NCI-H1105 treated with DMSO at 0.1 percent for 48 hours (cell line): ENCODE data around the gene LIMCH1.

Experiments used
- DNase-seq: peaks from one replicate; lab custom pipeline; 2025; lab: John Stamatoyannopoulos, UW

LIMCH1 gene

DNA sequence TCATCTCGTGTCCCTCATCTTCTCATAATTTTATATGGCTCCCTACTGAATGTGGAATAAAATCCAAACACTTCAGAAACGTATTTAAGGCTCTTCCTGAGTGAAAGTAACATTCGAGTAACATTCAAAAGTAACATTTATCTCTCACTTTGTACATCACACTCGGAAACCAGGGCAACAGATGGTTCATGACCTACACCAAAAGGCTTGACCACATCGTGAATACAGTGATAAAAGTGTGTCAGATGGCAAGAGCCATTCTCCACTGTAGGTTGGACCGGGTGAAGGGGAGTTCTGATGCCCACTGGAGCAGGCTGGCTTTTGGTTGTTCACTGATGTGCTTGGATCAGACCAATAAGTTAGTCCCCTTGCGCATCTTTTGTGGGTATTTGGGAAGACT is 5.6 kb upstream of the LIMCH1 start:
- no peak for DNase-seq

DNA sequence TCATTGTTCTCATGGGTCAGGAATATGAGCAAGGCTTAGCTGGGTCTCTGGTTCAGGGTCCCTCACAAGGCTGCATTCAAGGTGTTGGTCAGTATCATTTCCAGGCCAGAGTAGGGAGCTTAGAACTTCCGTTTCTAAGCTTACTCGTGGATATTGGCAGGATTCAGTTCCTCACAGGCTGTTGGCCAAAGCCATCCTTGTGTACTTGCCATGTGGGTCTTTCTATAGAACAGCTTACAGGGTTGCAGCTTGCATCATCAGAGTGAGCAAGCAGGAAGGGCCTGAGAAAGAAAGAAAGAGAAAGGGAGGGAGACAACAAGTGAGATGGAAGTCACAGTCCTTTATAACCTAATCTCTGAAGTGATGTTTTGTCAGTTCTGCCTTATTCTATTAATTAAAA is 5.1 kb upstream of the LIMCH1 start:
- DNase-seq = no peak

DNA sequence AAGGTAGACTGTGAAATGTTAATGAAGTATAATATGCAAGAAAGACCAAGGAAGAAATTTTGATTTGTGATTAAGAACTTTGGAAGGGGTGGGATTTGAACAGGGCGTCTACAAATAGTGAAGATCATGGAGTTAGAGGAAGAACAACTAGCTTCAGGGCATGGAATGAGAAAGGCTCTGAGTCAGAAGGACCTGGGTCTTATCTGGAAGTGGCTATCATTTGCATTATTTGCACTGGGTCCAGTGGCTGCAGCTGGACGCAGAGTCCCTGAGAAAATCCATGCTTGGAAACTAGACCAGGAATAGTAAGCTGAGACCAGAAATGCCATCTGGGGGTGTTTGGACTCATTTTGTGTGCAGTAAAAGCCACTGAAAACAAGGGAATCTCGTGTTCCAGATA is 4.3 kb upstream of the LIMCH1 start:
- DNase-seq = no peak

DNA sequence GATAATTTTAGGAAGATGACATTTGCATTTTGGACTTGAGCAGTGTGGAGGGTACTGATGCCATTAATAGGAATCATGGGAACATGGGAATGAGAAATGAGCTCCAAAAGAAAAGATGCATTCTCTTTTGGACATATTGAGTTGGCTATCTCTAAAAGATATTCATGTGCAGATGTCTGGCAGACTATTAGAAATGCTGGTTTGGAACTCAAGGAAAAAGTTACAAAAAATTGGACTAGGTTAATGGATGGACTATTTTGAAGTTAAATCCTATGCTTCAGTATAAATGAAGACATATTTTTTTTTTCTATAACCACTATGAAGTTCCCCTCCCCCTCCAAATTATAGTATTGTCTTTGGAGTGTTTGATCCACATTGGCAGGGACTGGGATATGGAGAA is 3.6 kb upstream of the LIMCH1 start:
- no peak for DNase-seq

DNA sequence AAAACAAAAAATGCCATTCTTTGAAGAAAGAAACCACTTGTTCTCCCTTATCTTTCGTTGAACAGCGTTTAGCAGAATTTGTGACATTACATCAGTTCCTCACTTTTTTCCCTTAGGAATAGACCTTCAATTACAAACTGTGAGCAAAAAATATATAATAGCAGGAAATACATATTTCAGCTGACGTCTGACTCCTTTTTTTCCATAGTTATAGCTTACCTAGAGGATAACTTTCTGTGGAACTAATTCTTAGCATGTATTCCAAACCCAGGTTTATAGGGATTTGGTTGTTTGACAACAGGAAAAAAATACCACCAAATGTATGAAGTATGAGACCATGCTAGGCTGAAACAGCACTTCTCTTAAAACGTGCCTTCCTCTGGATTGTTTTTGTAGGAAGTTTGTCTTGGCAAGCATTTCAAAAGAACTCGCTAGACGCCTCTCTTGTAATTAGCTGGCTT is 2.0 kb upstream of the LIMCH1 start:
- DNase-seq = no peak

DNA sequence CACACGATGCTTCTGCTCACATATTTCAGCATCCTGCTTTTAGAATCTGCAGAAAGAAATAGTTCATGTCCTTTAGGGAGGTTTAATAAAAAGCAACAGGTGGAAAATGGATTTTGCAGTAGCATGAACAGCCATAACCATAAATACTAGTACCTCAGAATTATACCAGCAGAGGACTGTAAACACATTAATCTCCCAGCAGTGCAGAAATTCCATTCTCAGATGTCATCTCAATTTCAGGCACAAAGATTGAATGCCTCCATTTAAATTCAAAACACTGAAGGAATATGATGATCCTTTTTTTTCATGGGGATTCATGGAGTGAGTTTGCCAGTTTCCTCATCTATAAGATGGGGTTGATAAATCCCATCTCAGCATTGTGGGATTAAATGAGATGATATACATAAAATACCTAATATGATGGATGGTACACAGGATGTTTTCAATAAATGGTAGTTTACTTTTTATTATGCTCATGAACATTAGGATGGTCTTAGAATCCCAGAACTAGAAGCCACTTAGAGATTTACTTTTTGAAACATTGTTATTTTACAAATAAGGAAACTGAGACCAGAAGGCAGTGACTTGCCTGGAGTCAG is 566 bp upstream of the LIMCH1 start:
- no peak for DNase-seq

DNA sequence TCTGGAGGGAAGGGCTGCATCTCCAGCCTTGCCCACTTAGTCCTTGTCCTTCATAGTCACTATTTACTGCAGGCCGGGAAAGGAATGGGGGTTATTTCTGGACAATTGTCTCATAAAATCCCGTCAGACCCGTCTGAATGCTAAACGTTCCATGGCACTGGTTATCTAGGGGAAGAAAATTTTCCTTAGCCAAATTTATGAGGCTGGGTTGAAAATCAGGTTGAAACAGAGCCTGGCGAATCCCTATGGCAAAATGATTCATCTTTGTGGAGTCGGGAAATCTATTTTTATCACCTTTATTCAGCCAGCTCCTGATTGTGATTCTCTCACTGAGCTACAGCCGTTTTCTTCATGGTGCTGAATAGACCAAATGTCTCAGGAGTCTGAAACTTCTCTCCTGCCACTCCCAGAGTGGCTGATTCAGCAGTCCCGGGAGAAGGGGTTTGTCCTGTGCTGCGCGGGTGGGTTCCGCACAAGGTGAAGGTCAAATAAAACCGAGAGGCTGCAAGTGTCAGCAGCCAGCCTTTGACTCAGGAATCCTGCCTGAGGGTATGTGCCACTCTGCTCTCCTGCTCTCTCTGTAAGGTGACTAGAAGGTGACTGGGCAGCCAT is 1.0 kb downstream of the LIMCH1 start:
- DNase-seq = no peak

DNA sequence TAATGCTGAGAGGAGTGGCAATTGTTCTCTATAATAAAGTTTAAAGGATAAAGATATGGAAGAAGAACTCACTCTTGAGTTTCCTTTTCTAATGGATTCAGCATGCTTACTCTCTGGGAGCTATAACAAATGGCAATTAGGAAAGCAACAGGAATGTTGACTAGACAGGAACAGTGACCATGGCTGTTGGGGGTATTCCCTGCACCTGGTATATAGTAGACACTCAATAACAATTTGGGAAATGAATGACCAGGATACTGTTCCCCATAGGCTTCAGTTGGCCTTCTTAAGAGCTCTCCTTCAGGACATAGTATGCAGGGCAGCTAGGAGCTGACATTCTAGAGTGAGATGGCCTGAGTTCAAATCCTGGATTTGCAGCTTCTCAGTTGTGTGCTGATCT is 1.8 kb downstream of the LIMCH1 start:
- DNase-seq = no peak

DNA sequence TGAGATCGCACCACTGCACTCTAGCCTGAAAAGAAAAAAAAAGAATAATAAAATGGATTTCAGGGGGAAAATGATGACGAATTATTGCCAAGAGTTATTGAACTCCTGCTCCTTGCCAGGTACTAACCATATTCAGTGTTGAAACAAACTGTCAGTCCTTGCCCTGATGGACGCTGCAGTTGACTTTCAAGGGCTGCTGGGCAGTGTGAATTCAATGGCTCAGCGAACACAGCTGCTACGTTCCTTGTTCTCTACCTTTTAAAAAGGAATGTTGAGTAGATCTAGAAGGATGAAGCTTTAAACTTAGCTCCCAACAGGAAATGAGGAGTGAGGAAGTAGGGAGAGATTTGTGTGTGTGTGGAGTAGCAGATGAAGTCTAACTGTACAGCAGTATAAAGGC is 2.7 kb downstream of the LIMCH1 start:
- DNase-seq = no peak

DNA sequence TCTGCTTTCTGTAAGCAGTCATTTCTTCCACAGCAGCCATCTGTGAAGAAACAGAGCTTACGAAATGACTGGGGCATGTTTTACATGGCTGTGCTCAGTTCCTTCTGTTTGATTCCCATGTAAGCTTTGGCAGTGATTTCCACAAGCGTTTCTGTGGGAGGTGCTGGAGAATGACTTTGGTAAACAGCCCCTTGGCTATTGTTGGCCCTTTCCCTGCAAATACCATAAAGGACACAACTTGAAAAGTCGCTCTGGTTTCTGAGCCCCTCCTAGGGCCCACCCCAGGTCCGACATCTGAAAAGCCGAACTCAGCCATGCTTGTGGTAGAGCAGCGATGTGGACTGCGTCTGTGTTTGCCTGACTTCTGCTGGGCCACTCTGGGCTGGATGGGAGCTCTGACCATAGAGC is 3.7 kb downstream of the LIMCH1 start:
- no peak for DNase-seq

DNA sequence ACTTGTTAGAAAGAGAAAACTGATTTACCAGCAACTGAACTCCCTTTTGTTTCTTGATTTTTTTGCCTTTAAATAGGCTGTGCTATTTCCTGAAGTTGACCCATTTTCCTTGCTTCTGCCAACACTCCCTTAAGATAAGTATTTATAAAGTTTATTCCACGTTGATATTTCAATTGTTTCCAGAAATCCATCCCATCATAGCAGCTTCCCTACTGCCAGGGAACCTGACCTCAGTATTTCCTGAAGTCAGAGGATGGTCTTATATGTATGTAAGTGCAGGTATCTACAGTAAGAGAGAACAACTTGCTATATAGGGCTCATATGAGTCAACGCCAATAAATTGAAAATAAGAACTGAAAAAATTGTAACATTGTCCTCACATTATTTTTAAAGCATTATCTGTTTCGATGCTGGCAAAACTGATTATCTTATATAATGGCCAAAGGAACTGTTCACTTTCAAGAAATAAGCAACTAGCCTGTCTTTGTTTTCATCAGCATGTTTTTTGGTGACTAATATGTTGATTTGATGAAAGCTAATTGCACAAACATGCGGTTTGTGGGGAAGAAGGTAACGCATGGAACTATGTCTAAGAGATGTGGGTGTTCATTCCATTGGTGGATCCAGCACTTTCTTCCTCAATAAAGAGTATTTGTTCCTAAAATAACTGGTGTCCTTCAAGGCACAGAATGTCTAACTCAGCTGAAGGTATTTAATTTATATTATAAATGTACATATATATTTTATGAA is 4.7 kb downstream of the LIMCH1 start:
- DNase-seq = no peak

DNA sequence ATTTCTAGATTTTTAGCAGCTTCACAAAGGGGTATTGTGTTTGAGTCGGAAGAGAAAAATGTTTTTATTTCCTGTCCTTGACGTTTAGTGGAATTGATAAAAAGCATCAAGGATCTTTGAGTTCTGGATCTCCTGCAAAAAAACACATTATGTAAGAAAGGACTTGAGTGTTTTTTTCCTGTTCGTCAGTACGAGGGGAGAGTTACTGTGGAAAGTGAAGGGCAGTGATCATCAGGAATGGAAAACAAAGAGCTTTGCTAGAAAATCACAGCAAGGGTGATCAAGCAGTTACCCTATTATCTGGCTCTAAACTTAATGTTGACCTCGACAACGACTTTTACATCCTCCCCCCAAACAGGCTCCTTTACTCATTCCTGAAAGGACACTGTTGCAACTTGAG is 7.3 kb downstream of the LIMCH1 start:
- no peak for DNase-seq

DNA sequence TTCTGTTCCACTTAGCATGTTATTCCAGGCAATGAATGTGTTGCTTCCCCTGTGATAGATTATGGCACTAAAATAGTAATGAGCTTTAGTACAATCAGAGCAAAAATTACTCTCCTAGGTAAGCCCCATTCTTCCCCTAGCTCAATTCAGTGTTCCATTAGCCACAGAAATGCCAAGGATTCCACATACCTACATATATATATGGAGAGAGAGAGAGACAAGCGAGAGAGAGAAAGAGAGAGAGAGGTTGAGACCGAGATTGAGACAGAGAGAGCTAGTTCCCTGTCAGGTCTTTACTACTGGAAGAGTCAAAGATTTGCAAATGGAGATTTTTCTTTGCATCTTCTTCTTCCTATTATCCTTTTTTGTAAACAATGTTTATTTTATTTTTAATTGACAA is 8.7 kb downstream of the LIMCH1 start:
- DNase-seq = no peak

DNA sequence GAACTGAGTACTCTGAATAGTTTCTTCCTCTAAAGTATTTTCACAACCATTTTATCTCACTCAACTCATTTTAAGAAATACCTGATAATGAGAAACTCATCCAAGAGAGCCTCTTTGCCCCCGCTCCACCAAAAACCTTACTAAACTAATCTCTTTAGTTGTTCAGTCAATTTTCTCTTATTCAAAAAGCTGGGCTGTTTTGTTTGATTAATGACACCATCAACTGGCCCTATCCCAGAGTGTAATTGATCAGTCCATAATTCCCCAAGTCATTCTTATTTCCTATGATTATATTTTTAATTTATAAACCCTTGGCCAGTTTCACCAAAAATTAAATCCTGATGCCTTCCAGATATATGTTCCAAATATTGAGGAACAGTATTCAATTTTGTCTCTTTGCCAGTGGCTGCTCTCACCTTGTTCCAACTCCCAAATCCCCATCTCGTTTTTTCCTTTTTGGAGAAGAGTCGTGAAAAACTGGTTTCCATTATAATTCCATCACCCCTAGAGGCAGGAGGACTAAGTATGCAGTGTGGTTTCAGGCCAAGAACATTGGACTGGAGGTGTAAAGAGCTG is 10.4 kb downstream of the LIMCH1 start:
- DNase-seq = no peak

DNA sequence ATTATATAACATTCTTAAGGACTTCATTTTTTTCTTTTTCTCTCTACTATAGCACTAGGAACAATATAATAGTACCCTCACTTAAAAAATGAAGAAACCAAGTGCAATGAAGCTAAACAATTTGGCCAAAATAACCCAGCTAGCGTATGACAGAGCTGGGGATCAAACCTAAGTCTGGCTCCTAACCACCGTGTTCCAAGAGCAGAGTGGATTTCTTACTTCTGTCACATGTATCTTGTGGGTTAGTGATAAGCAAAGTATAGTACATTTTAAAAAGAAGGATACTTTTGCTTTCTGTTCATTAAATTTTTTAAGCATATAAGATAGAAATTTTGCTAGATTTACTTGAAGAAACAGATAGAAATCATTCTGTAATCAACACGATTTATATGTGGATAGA is 11.5 kb downstream of the LIMCH1 start:
- DNase-seq = no peak

DNA sequence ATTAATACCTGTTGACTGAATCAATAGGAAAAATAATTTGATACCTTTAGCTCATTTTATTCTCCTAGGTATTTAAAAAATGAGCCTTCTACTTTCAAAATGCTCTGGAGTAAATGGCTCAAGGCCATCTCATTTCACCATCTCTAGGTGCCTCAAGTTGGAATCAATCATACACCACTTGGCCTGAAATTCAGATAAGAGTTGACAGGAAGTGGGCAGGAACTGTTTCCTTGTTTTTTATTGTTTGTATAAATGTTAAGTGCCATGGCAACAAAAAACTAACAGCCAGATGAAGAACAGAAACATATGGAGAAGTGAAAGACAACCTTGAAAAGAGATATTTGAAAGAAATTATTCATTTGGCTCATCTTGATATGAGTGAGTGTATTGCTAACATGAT is 12.4 kb downstream of the LIMCH1 start:
- no peak for DNase-seq

DNA sequence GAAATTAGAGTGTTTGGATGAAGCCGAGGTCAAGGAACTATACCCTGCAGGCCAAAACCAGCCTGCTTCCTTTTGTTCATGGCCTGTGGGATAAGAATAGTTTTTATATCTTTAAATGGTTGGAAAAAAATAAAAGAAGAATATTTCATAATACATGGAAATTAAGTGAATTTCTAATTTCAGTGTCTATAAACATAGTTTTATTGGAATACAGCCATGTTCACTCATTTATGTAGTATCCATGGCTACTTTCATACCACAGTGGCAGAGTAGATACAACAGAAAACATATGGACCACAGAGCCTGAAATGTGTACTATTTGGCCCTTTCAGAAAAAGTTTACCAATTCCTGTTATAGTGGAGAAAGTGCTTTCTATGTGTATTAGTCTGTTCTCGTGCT is 13.6 kb downstream of the LIMCH1 start:
- no peak for DNase-seq

DNA sequence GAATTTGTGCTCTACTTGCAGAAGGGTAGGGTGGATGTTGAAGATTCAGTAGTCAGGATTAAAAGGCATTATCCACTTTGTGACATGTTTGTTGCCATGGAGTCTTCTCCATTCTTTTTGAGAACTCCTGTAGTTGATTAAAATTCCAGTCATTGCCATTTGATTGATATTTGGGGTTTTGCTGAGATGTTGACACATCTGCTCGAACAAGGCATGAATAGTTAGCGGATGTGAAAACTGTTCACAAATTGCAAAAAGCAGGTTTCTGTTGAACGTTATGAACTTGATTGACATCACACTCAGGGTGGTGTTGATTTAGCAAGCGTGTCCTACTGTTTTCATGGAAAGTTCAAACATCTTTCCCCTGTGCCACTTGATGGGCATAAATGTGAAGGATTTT is 16.9 kb downstream of the LIMCH1 start:
- no peak for DNase-seq

DNA sequence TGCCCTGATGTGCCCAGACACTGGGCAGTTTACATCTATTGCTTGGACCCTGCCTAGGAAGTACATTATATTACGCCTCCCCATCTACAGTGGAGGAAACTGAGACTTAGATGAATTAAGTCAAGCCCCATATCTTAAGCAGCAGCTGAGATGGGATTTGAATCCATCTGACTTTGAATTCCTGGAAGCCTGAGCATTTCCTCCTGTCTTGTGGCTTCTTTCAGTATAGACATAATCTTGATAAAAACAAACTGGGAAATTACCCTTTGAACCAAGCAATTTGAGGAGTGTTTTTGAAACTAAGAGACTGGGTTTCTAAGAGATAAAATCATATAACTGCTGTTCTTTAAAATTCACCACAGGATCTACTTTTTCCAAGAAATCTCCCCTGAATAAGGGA is 18.6 kb downstream of the LIMCH1 start:
- DNase-seq = no peak

DNA sequence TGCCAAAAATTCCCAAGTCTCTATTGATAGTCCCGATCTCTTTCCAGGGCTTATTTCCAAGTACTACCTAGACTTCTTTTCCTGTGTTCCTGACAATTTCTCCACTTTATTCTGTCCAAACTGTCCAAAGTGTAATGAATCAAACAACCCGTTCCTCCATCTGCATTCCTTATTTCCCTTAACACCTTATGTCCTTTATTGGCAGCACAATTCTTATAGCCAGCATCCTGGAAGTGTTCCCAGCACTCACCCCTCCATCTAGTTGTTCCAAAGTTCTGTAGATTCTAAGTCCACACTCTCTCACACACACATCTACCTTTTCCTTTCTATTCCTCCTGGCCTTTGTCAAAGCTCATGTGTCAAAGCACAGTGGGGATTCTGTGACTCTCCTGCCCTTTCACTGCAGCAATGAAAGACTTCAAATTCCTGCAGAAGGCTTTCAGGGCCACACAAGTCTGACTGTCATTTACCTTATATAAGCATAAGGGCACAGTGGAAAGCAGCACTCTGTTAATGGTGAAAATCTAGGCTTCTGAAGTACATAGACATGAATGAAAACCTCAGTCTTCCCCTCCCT is 22.1 kb downstream of the LIMCH1 start:
- no peak for DNase-seq

DNA sequence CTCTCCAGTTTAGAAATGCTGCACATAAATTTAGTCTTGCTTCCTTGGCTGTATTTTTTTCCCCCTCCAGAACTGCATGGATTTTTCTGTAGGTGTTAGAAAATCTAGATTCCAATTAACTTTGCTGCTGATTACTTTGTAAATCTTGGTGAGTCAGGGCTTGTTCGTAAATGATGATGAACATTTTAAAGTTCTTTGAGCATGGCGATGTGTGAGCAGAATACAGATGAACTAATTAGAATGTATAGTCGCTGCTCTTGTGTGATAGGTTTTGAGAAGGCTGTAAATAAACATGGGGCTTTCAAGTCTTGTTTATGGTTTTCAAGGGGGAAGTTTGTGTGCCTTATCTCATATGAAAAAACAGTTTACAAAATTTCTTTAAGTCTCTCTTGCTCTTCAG is 23.3 kb downstream of the LIMCH1 start:
- no peak for DNase-seq

DNA sequence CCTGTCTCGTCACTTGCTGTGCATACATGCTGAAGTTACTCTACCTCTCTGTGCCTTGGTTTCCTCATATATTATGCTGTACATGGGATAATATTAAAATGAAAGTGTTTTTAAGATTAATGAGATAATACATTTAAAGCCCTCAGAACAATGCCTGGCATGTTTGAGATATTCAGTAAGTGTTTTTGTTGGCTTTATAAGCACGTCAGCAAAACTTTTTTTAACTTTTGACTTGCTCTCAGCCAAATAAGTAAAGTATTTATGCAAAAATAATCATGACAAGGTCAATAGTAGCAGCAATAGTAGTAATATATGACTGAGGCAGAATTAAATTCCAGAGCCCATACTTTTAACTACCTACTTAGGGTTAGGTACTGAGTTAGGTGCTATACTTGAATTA is 29.2 kb downstream of the LIMCH1 start:
- no peak for DNase-seq

DNA sequence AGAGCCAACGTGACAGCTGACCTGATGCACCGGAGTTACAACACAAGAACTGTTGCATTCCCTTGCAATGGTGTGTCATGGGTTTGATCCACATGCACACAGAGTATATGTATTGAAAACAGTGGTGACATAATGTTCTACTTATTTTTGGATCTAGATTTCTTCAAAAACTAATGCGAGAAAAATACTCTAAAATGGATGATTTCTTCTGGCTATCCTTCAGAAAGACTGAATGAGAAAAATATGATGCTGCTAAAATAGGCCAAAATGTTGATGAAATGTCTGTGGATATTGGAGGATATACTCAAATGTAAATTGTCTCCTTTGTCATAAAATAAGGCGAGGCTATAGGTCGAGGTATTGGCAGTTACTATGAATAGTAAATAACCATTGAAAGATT is 30.4 kb downstream of the LIMCH1 start:
- DNase-seq = no peak
